Neural progenitor cell (in vitro differentiated cells): ENCODE measurements around the gene CEACAM7. TPM values are rescaled to one million over a fixed set of nuclear protein-coding genes. Genes with fewer than 3 reads are reported as not detected.

Experiments
- DNase-seq: peaks from one replicate; pipeline ENCODE4 v3.0.0-alpha.2; 2016; ENCODE audit warnings: low spot score
- H2AFZ ChIP-seq: fragments of 200-600 bp; sonication (generic); replicated peaks from 2 replicates; pipeline ENCODE4 v1.6.1; 2016; ENCODE audit warnings: antibody characterized with exemption
- H3F3A ChIP-seq: fragments of 200-600 bp; sonication (generic); 2 replicates; pipeline ENCODE4 v1.6.1; 2016; ENCODE audit warnings: antibody characterized with exemption, low read depth
- H3K27ac ChIP-seq: fragments of 200-600 bp; sonication (generic); 2 replicates; pipeline ENCODE4 v1.5.1; 2016; ENCODE audit warnings: mild to moderate bottlenecking
- H3K27me3 ChIP-seq: fragments of 200-600 bp; sonication (generic); 2 replicates; pipeline ENCODE4 v1.6.1; 2016; ENCODE audit warnings: mild to moderate bottlenecking, moderate library complexity
- H3K36me3 ChIP-seq: fragments of 200-600 bp; sonication (generic); 2 replicates; pipeline ENCODE4 v1.5.1; 2016
- H3K4me1 ChIP-seq: fragments of 200-600 bp; sonication (generic); 2 replicates; pipeline ENCODE4 v1.6.1; 2016; ENCODE audit warnings: mixed run types
- H3K4me2 ChIP-seq: fragments of 200-600 bp; sonication (generic); 2 replicates; pipeline ENCODE4 v1.6.1; 2016
- H3K4me3 ChIP-seq: fragments of 200-600 bp; sonication (generic); 2 replicates; pipeline ENCODE4 v1.5.1; 2016
- H3K79me2 ChIP-seq: fragments of 200-600 bp; sonication (generic); 2 replicates; pipeline ENCODE4 v1.6.1; 2016; ENCODE audit warnings: low read depth
- H3K9ac ChIP-seq: fragments of 200-600 bp; sonication (generic); 2 replicates; pipeline ENCODE4 v1.6.1; 2016
- H3K9me3 ChIP-seq: fragments of 200-600 bp; sonication (generic); 2 replicates; pipeline ENCODE4 v1.5.1; 2016; ENCODE audit warnings: low read depth
- H4K20me1 ChIP-seq: fragments of 200-600 bp; sonication (generic); 2 replicates; pipeline ENCODE4 v1.6.1; 2016; ENCODE audit warnings: low read depth
- H3K27ac Mint-ChIP-seq: 3 replicates; pipeline ENCODE4 v1.8.0; 2021; ENCODE audit warnings: mixed read lengths
- H3K27me3 Mint-ChIP-seq: 2 replicates; pipeline ENCODE4 v1.8.0; 2022; ENCODE audit warnings: low read depth, mild to moderate bottlenecking, inconsistent platforms, moderate library complexity, mixed read lengths; ENCODE audit not compliant: insufficient read depth
- H3K36me3 Mint-ChIP-seq: 3 replicates; pipeline ENCODE4 v1.8.0; 2021; ENCODE audit warnings: mixed read lengths
- H3K4me1 Mint-ChIP-seq: 3 replicates; pipeline ENCODE4 v1.8.0; 2021; ENCODE audit warnings: mixed read lengths
- H3K4me3 Mint-ChIP-seq: 3 replicates; pipeline ENCODE4 v1.8.0; 2021; ENCODE audit warnings: mild to moderate bottlenecking, moderate library complexity, mixed read lengths
- H3K9me3 Mint-ChIP-seq: 3 replicates; pipeline ENCODE4 v1.8.0; 2020; ENCODE audit warnings: mixed read lengths
- CTCF ChIP-seq: fragments of 200-600 bp; sonication (generic); IDR thresholded peaks from 2 replicates; pipeline ENCODE4 v1.5.1; 2017; ENCODE audit warnings: antibody characterized with exemption, mild to moderate bottlenecking
- EZH2 ChIP-seq: fragments of 200-600 bp; sonication (generic); IDR thresholded peaks from 2 replicates; pipeline ENCODE4 v1.6.1; 2017; ENCODE audit warnings: antibody characterized with exemption, mild to moderate bottlenecking, moderate library complexity
- EZH2phosphoT487 ChIP-seq: fragments of 200-600 bp; sonication (generic); IDR thresholded peaks from 2 replicates; pipeline ENCODE4 v1.6.1; 2017; ENCODE audit warnings: antibody characterized with exemption
- total RNA-seq: library from RNA; depleted of rRNA; stranded (reverse); fragments of >200 nt; gene quantifications from 2 replicates; pipeline ENCODE4 v1.2.3, GENCODE V29; 2015; ENCODE audit warnings: low replicate concordance

Gene CEACAM7
- total RNA-seq, 1 donor from 2014 or later = not detected

- no peak for TF ChIP-seq CTCF
- no peak for TF ChIP-seq EZH2phosphoT487
- no peak for TF ChIP-seq EZH2
- no peaks in the 10 kb centered on the region for H3K27me3 ChIP-seq
- Mint-ChIP-seq H3K27me3 (peaks cover 12% of the 10 kb centered on the region), H3K36me3 (no peaks in the 10 kb centered on the region), H3K4me3 (no peak overlapping the region), H3K27ac (no peak overlapping the region), H3K9me3 (no peaks in the 10 kb centered on the region), H3K4me1 (no peaks in the 10 kb centered on the region)
- no peaks in the 10 kb centered on the region for H3K4me1 ChIP-seq
- H3F3A ChIP-seq = no peaks in the 10 kb centered on the region
- no peaks in the 10 kb centered on the region for H4K20me1 ChIP-seq
- no peak overlapping the region for H3K4me2 ChIP-seq
- no peaks in the 10 kb centered on the region for H3K36me3 ChIP-seq
- H3K27ac ChIP-seq = no peak overlapping the region
- no peak overlapping the region for H3K4me3 ChIP-seq
- no peak for DNase-seq
- no peaks in the 10 kb centered on the region for H3K79me2 ChIP-seq
- H3K9ac ChIP-seq = no peak overlapping the region
- H2AFZ ChIP-seq = no peak overlapping the region
- H3K9me3 ChIP-seq = peaks cover 10% of the 10 kb centered on the region
Observed at GRCh38 chr19:41690801-41691065, 2.7 kb upstream of the CEACAM7 start.

DNA sequence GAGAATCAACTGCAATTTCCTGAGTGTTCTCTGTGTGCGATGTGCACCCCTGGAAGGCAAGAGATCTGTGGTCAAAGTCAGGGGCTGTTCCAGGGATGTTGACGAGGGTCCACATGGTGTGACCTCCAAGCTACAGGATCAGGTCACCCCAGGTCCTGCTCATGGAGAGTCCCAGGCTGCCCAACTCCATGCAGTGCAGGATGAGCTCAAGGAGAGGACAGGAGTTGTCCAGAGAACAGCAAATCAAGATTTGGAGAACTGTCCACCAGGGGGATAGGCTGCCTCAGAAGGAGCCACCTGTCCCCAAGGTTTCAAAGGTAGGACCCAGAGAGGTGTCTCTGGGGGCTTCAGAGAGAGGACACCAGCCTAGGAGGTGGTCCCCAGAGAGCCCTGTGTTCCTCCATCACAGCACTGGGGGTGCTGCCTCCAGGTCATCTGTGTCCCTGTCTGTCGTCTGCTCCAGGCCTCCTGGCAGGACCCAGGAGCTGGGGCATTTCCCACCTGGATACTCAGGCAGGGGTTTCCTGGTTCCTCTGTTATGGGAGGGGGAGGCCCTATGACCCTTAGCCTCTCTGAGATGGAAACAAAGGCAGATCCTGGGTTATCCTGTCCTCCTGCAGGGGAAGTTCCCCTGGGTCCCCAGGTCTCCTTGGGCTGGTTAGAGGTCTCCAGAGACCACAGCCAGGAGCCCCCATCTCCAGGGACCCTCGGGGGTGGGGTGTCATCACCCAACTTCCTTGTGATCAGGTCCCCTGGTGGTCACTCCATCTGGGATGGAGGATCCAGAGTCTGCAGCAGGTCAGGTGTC is 2.1 kb upstream of the CEACAM7 start:
- Histone ChIP-seq H4K20me1 (no peaks in the 10 kb centered on the region), H3K79me2 (no peaks in the 10 kb centered on the region), H3K9me3 (peaks cover 8% of the 10 kb centered on the region), H3K4me3 (no peak overlapping the region), H3K4me1 (no peaks in the 10 kb centered on the region), H3K9ac (no peak overlapping the region), H3K4me2 (no peak overlapping the region), H2AFZ (no peak overlapping the region), H3K27me3 (no peaks in the 10 kb centered on the region), H3K36me3 (no peaks in the 10 kb centered on the region), H3K27ac (no peak overlapping the region), H3F3A (no peaks in the 10 kb centered on the region)
- TF ChIP-seq CTCF = no peak
- Mint-ChIP-seq H3K27ac (no peak overlapping the region), H3K27me3 (peaks cover 9% of the 10 kb centered on the region), H3K4me1 (no peaks in the 10 kb centered on the region), H3K9me3 (no peaks in the 10 kb centered on the region), H3K36me3 (no peaks in the 10 kb centered on the region), H3K4me3 (no peak overlapping the region)
- no peak for DNase-seq

DNA sequence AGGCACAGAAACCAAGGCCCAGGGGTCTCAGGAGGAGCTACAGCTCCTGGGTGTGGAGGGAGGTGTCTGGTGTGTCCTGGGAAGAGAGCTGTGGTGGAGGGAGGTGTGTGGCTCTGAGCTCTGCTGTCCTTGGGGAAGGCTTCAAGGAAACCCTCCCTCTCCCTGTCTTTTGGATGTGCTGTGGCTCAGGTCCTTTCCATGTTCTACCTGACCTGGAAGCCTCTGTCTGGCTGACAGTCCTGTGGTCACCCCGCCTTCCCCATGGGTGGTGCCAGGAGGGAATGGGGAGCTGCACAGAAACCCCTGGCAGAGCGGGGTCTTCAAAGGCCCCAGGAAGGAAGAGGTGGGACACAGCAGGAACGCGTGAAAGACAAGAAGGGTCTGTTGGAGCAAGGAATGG is 617 bp upstream of the CEACAM7 start:
- no peak overlapping the region for H3K4me2 ChIP-seq
- H3K27me3 Mint-ChIP-seq = peaks cover 9% of the 10 kb centered on the region
- H3K27ac Mint-ChIP-seq = no peak overlapping the region
- no peaks in the 10 kb centered on the region for H3K9me3 Mint-ChIP-seq
- H3K9ac ChIP-seq = no peak overlapping the region
- H2AFZ ChIP-seq = no peak overlapping the region
- H4K20me1 ChIP-seq = no peaks in the 10 kb centered on the region
- H3K4me1 ChIP-seq = no peaks in the 10 kb centered on the region
- H3K27ac ChIP-seq = no peak overlapping the region
- no peaks in the 10 kb centered on the region for H3F3A ChIP-seq
- H3K79me2 ChIP-seq = no peaks in the 10 kb centered on the region
- no peak overlapping the region for H3K4me3 Mint-ChIP-seq
- H3K36me3 Mint-ChIP-seq = no peaks in the 10 kb centered on the region
- peaks cover 8% of the 10 kb centered on the region for H3K9me3 ChIP-seq
- no peaks in the 10 kb centered on the region for H3K27me3 ChIP-seq
- H3K36me3 ChIP-seq = no peaks in the 10 kb centered on the region
- TF ChIP-seq EZH2 (no peak), EZH2phosphoT487 (no peak), CTCF (no peak)
- H3K4me1 Mint-ChIP-seq = no peaks in the 10 kb centered on the region
- H3K4me3 ChIP-seq = no peak overlapping the region
- no peak for DNase-seq
